IPS DF 19.7 (cell line): Measurements from ENCODE around the gene LNP1.
A peak's percentile ranks its signal among the peaks of the same experiment; 100 is the strongest.
"Not testable (repeated sequence)": the region's sequence is repeated elsewhere in the genome, so short reads cannot be mapped to it uniquely, and the experiment has no call there.

Experiments
- DNase-seq: peaks from one replicate; pipeline ENCODE4 v3.0.0-alpha.2; 2013; ENCODE audit warnings: low read depth, low spot score

Gene LNP1

GRCh38 chr3:100400780-100401673, at the start of gene LNP1, which contains the start of gene TOMM70:
TSS of gene LNP1 (plus strand) at chr3:100401539. CDS start at chr3:100429730, 28,191 bp downstream.
TSS of gene TOMM70 (minus strand) at chr3:100401089. CDS start at chr3:100400949, 140 bp downstream.
- DNase-seq: peak; percentile 90

- DNase-seq: not testable (repeated sequence)
These were observed 49.6 kb upstream of the LNP1 start for GRCh38 chr3:100351770-100352169.

GRCh38 chr3:100352296-100353231, 48.8 kb upstream of the LNP1 start:
- DNase-seq: no peak

- DNase-seq: no peak
These were observed 46.5 kb upstream of the LNP1 start for GRCh38 chr3:100354850-100355249.

GRCh38 chr3:100358413-100358812, 42.9 kb upstream of the LNP1 start:
- no peak for DNase-seq

- DNase-seq: no peak
These were observed 42.3 kb upstream of the LNP1 start for GRCh38 chr3:100359035-100359434.

GRCh38 chr3:100360757-100361496, 40.4 kb upstream of the LNP1 start:
- no peak for DNase-seq

GRCh38 chr3:100361897-100362296, 39.4 kb upstream of the LNP1 start:
- DNase-seq: no peak

- no peak for DNase-seq
These were observed 36.9 kb upstream of the LNP1 start for GRCh38 chr3:100364421-100364820.

- DNase-seq: no peak
These were observed 34.9 kb upstream of the LNP1 start for GRCh38 chr3:100366424-100366823.

GRCh38 chr3:100368441-100368840, 32.9 kb upstream of the LNP1 start:
- no peak for DNase-seq

GRCh38 chr3:100370756-100371155, 30.6 kb upstream of the LNP1 start:
- no peak for DNase-seq

- no peak for DNase-seq
These were observed 26.8 kb upstream of the LNP1 start for GRCh38 chr3:100374521-100374920.

GRCh38 chr3:100376301-100376700, 25.0 kb upstream of the LNP1 start:
- DNase-seq: no peak

GRCh38 chr3:100384733-100385525, 16.4 kb upstream of the LNP1 start:
- DNase-seq: no peak

- DNase-seq: no peak
These were observed 14.8 kb upstream of the LNP1 start for GRCh38 chr3:100386437-100387074.

GRCh38 chr3:100389025-100389424, 12.3 kb upstream of the LNP1 start:
- no peak for DNase-seq

GRCh38 chr3:100395679-100396431, 5.5 kb upstream of the LNP1 start:
- no peak for DNase-seq

GRCh38 chr3:100396967-100397366, 4.4 kb upstream of the LNP1 start:
- DNase-seq: no peak
